22Rv1 (cell line): Measurements from ENCODE around the gene NRDC.
A peak's percentile ranks its signal among the peaks of the same experiment; 100 is the strongest.

Experiments
- H3K27ac ChIP-seq: fragments of 450-650 bp; 2 replicates; pipeline ENCODE4 v1.5.1; 2017
- ZFX ChIP-seq: fragments of 450-650 bp; IDR thresholded peaks from 2 replicates; pipeline ENCODE4 v1.6.1; 2017; ENCODE audit warnings: antibody characterized with exemption, borderline replicate concordance
- TF ChIP-seq, protein P1 (sequence below): fragments of 450-650 bp; IDR thresholded peaks from 2 replicates; pipeline ENCODE4 v1.5.1; 2017; ENCODE audit warnings: mild to moderate bottlenecking

The NRDC gene

DNA sequence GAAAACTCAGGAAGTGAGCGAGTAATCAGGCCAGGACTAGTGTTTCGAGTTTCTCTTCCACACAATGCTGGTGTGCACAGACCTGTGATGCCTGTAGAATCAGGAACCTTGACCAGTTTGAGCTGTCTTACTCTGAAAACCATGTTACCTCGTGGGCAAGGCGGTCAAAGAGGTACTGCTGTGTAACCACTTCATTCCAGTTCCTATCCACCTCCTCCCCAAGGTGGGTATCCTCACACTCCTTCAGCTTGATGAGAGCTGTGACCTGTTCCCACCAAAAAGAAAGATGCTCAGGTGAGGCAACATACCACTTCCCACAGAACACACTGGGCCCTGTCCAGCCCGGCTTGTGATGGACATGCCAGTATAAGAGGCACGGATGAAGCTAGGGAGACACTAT is 88.1 kb downstream of the NRDC start:
- TF ChIP-seq ZFX, result no peak
- TF ChIP-seq, protein P1, sequence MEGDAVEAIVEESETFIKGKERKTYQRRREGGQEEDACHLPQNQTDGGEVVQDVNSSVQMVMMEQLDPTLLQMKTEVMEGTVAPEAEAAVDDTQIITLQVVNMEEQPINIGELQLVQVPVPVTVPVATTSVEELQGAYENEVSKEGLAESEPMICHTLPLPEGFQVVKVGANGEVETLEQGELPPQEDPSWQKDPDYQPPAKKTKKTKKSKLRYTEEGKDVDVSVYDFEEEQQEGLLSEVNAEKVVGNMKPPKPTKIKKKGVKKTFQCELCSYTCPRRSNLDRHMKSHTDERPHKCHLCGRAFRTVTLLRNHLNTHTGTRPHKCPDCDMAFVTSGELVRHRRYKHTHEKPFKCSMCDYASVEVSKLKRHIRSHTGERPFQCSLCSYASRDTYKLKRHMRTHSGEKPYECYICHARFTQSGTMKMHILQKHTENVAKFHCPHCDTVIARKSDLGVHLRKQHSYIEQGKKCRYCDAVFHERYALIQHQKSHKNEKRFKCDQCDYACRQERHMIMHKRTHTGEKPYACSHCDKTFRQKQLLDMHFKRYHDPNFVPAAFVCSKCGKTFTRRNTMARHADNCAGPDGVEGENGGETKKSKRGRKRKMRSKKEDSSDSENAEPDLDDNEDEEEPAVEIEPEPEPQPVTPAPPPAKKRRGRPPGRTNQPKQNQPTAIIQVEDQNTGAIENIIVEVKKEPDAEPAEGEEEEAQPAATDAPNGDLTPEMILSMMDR, result no peak
- H3K27ac ChIP-seq, result no peak overlapping the region

DNA sequence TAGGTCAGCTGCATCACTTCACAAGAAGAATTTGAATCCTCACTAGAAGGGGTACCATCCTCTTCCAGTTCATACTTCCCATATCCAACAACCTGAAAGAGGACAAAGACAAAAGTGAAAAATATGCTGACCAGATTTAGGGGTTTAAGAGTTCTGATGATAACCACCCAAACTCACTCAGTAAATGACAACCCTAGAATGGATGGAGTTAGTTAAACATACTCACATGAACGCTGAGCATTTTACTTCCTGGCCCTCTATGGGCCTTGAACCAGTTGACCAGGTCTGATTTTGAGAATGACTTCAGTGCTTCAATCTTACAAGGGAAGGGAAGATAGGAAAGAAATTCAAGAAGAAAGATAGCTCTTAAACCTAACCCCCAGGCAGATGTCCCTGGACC is 89.2 kb downstream of the NRDC start:
- TF ChIP-seq, protein P1, result no peak
- no peak for TF ChIP-seq ZFX
- H3K27ac ChIP-seq, result peak overlapping the region; percentile 63

DNA sequence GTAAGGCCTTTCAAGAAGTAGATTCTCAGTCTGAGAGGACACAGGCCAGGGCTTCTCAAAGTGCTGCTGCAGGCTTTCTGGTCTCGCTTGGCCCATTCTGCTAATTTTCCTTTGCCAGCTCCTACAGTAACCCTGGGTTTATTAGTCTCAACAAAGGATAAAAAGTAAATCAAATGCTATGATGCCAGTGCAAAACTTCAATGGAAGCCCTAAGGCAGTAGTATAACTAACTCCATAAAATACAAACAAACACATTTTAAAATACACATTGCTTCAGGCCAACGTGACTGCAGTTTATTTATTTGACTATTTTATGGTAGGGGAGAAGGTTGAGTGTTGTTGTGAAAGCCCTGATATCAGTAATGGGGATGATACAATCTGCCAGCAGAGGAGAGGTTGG is 89.6 kb downstream of the NRDC start:
- TF ChIP-seq ZFX, result no peak
- TF ChIP-seq, protein P1, result no peak
- peak overlapping the region; percentile 63 for H3K27ac ChIP-seq

DNA sequence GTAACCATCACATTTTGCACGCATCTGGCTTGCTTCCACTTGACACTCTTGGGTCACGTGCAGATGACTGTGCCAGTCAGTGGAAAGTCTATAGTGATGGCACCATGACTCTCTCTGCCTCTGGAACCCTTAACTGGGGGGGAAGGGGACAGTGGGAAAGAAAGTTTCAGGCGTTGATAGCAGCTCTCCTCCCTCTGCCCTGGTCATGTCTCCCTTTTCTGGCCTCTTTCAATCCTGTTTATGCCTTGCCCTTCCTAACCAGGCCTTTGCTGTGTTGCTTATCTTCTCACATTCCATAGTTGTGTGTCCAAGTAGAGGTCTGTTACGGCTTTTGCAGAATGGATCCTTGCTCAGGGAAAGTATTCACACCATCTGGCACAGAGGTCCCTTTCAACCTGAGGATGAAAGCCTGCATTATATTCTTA is 93.5 kb downstream of the NRDC start:
- TF ChIP-seq ZFX, result no peak
- TF ChIP-seq, protein P1, result no peak
- no peak overlapping the region for H3K27ac ChIP-seq

DNA sequence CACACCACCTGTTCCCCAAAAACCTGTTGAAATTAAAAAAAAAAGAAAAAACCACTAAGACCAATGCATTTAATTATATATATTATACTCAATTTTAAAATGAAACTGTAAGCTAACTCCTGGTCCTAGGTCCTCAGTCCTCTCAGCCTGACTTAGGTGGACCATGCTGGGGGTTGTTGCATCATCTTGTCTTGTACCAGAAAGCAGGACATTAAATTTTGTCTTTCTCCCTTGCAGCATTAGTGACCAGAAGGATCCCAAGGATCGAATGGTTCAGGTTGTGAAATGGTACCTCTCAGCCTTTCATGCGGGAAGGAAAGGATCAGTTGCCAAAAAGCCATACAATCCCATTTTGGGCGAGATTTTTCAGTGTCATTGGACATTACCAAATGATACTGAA is 97.6 kb downstream of the NRDC start:
- TF ChIP-seq, protein P1, result no peak
- no peak for TF ChIP-seq ZFX
- no peak overlapping the region for H3K27ac ChIP-seq

DNA sequence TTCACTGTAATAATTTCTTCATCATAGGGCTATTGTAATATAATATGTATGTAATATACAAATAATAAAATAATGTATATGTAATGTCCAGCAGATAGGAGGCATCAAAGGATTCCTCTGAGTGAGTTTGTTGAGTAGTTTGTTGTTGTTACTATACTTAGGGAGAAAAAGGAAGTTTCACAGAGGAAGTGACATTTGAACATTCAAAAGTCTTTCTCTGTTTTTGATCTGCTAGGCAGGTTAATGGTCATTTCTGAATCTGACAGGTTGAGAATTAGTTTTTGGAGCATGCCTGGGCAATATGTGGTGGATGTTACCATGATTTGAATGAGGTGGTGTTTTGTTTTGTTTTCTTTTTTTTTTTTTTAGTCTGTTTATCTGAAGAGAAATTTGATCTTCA is 102.1 kb downstream of the NRDC start:
- no peak for TF ChIP-seq ZFX
- TF ChIP-seq, protein P1, result no peak
- H3K27ac ChIP-seq, result no peak overlapping the region

DNA sequence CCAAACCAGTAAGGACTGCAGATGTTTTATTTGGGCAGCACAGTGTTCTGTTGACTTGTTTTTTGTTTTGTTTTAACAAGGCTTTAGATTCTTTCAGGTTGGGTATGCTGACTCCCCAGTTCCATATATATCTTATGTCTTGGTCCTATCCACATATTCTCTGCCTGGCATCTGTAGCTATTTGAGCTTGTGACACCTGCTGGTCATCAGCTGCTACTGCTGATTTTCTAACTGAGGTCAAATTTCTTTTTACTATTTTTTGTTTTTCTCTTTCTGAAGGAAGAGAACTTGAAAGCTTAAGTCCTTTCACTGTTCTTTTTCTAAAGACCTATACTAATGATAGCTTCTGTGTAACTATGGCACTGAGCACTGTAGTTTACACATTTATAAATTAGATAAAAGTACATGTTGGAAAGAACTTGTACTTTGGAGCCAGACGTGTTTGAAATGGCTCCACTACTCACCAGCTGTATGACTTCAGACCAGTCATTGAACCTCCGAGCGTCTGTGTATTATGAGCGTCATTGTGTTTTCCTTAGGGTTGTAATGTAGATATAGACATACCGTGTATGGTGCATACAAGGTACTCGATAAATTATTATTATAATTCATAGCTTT is 109.4 kb downstream of the NRDC start:
- H3K27ac ChIP-seq, result no peak overlapping the region
- TF ChIP-seq, protein P1, result peak; percentile 92
- TF ChIP-seq ZFX, result no peak
